ENCODE data around the gene LCN1.
A peak's percentile ranks its signal among the peaks of the same experiment; 100 is the strongest.
"Not testable (repeated sequence)": the region's sequence is repeated elsewhere in the genome, so short reads cannot be mapped to it uniquely, and the experiment has no call there.

LCN1 gene

GRCh38 chr9:135549478-135550343 is 28.5 kb downstream of the LCN1 start:
- not testable (repeated sequence) for DNase-seq

- no peak for DNase-seq
Measured at GRCh38 chr9:135550344-135550918, 29.2 kb downstream of the LCN1 start.

- DNase-seq = no peak
Measured at GRCh38 chr9:135551031-135551430, 29.8 kb downstream of the LCN1 start.

GRCh38 chr9:135551456-135551855 is 30.2 kb downstream of the LCN1 start:
- DNase-seq = no peak

- DNase-seq = no peak
Measured at GRCh38 chr9:135552021-135552697, 30.9 kb downstream of the LCN1 start.

- no peak for DNase-seq
Measured at GRCh38 chr9:135552698-135553171, 31.5 kb downstream of the LCN1 start.

GRCh38 chr9:135554718-135555117 is 33.5 kb downstream of the LCN1 start:
- no peak for DNase-seq

GRCh38 chr9:135555203-135555602 is 34.0 kb downstream of the LCN1 start:
- DNase-seq = no peak

- DNase-seq = no peak
Measured at GRCh38 chr9:135555910-135556309, 34.7 kb downstream of the LCN1 start.

GRCh38 chr9:135559606-135560005 is 38.4 kb downstream of the LCN1 start:
- no peak for DNase-seq

GRCh38 chr9:135561391-135562234 is 40.4 kb downstream of the LCN1 start, which contains the start of gene PAEP:
PAEP (plus strand) TSS chr9:135561756.
- no peak for DNase-seq

- DNase-seq = no peak
Measured at GRCh38 chr9:135562235-135562745, 41.0 kb downstream of the LCN1 start.

GRCh38 chr9:135563039-135563476 is 41.8 kb downstream of the LCN1 start:
- no peak for DNase-seq

GRCh38 chr9:135563858-135564257 is 42.6 kb downstream of the LCN1 start:
- no peak for DNase-seq

GRCh38 chr9:135565141-135565628 is 43.9 kb downstream of the LCN1 start:
- DNase-seq = no peak

GRCh38 chr9:135565636-135566035 is 44.4 kb downstream of the LCN1 start:
- no peak for DNase-seq

GRCh38 chr9:135566552-135566951 is 45.3 kb downstream of the LCN1 start:
- no peak for DNase-seq

GRCh38 chr9:135567311-135567710 is 46.1 kb downstream of the LCN1 start:
- DNase-seq = peak; percentile 13

GRCh38 chr9:135568026-135568425 is 46.8 kb downstream of the LCN1 start:
- DNase-seq = no peak

GRCh38 chr9:135570456-135570855 is 49.2 kb downstream of the LCN1 start:
- no peak for DNase-seq

- no peak for DNase-seq
Measured at GRCh38 chr9:135572233-135572632, 51.0 kb downstream of the LCN1 start.

- DNase-seq = no peak
Measured at GRCh38 chr9:135573124-135573523, 51.9 kb downstream of the LCN1 start.

All from NCI-H69 (cell line).